ENCODE results near the gene THAP4.

DNA sequence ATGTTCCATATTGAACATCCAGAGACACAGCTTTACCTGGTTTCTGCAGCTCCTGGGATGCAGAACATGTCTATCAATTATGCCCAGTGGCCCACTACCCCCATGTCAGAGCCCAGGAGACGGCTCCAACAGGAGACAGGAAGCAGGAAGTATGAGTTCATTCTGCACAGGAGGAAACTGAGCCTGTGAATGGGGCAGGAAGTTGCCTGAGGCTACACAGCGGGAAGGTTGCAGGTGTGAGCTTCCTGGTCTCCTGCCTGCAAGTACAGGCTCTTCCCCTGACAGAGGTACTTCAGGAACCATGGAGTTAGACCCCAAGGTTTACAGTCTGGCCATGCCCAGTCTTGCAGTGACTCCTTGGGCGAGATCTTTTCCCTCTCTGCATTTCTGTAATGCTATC is 81.2 kb downstream of the THAP4 start:
- TF ChIP-seq TAF1 (IDR thresholded peaks at IDR 0.05; ENCODE audit: low read depth, low read length), result no peak
- no peak for TF ChIP-seq POLR2AphosphoS5 (IDR thresholded peaks at IDR 0.05; ENCODE audit: low read depth, low read length)
- no peak for TF ChIP-seq POLR2A (IDR thresholded peaks at IDR 0.05; ENCODE audit: low read depth, low read length)
- TF ChIP-seq PAX5 (IDR thresholded peaks at IDR 0.05; ENCODE audit: insufficient read depth, low read length, severe bottlenecking), result no peak

Data from GM12891 (cell line).